GM23248 (cell line): ENCODE data around the gene HIVEP3. TPM values are rescaled to one million over a fixed set of nuclear protein-coding genes. Genes with fewer than 3 reads are reported as not detected.

Experiments
- DNase-seq: peaks from one replicate; pipeline ENCODE4 v3.0.0-alpha.2; 2015
- H2AFZ ChIP-seq: fragments of 200-600 bp; sonication (generic); 2 replicates; pipeline ENCODE4 v1.6.1; 2016; ENCODE audit warnings: antibody characterized with exemption
- H3F3A ChIP-seq: fragments of 200-600 bp; sonication (generic); 2 replicates; pipeline ENCODE4 v1.6.1; 2016; ENCODE audit warnings: mild to moderate bottlenecking, antibody characterized with exemption, mixed run types; ENCODE audit not compliant: insufficient read depth
- H3K27ac ChIP-seq: fragments of 200-600 bp; sonication (generic); 2 replicates; pipeline ENCODE4 v1.5.1; 2016; ENCODE audit warnings: mild to moderate bottlenecking
- H3K27me3 ChIP-seq: fragments of 200-600 bp; sonication (generic); replicated peaks from 2 replicates; pipeline ENCODE4 v1.6.1; 2016; ENCODE audit warnings: mild to moderate bottlenecking; ENCODE audit not compliant: insufficient read depth
- H3K36me3 ChIP-seq: fragments of 200-600 bp; sonication (generic); 2 replicates; pipeline ENCODE4 v1.6.1; 2016; ENCODE audit warnings: low read depth, mild to moderate bottlenecking
- H3K4me1 ChIP-seq: fragments of 200-600 bp; sonication (generic); 2 replicates; pipeline ENCODE4 v1.6.1; 2016; ENCODE audit warnings: mild to moderate bottlenecking; ENCODE audit not compliant: insufficient read depth
- H3K4me2 ChIP-seq: fragments of 200-600 bp; sonication (generic); one replicate; pipeline ENCODE4 v1.6.1; 2016; ENCODE audit warnings: mild to moderate bottlenecking; ENCODE audit not compliant: unreplicated experiment
- H3K4me3 ChIP-seq: fragments of 200-600 bp; sonication (generic); 2 replicates; pipeline ENCODE4 v1.5.1; 2016; ENCODE audit warnings: mild to moderate bottlenecking
- H3K79me2 ChIP-seq: fragments of 200-600 bp; sonication (generic); 2 replicates; pipeline ENCODE4 v1.6.1; 2016; ENCODE audit warnings: mild to moderate bottlenecking; ENCODE audit not compliant: insufficient read depth
- H3K9ac ChIP-seq: fragments of 200-600 bp; sonication (generic); 2 replicates; pipeline ENCODE4 v1.6.1; 2016; ENCODE audit warnings: mild to moderate bottlenecking
- H3K9me2 ChIP-seq: fragments of 200-600 bp; sonication (generic); 2 replicates; pipeline ENCODE4 v1.6.1; 2016; ENCODE audit warnings: mixed run types, mild to moderate bottlenecking, moderate library complexity; ENCODE audit not compliant: insufficient read depth
- H3K9me3 ChIP-seq: fragments of 200-600 bp; sonication (generic); one replicate; pipeline ENCODE4 v1.6.1; 2017; ENCODE audit warnings: low read depth
- H4K20me1 ChIP-seq: fragments of 200-600 bp; sonication (generic); 2 replicates; pipeline ENCODE4 v1.6.0; 2016; ENCODE audit not compliant: insufficient read depth
- EZH2 ChIP-seq: fragments of 200-600 bp; sonication (generic); IDR thresholded peaks from 2 replicates; pipeline ENCODE4 v1.6.1; 2018; ENCODE audit warnings: antibody characterized with exemption, mild to moderate bottlenecking; ENCODE audit not compliant: insufficient read depth, poor library complexity, severe bottlenecking
- EZH2phosphoT487 ChIP-seq: fragments of 200-600 bp; sonication (generic); IDR thresholded peaks from 2 replicates; pipeline ENCODE4 v1.6.1; 2018; ENCODE audit warnings: antibody characterized with exemption, moderate library complexity, mild to moderate bottlenecking, low read depth; ENCODE audit not compliant: insufficient read depth
- WGBS, 2 experiments: methylation state at CpG; one replicate each; pipeline ENCODE4 v1.1.6; 2015 to 2017; ENCODE audit warnings: low lambda C conversion rate in 2 of 2, low coverage in 1 of 2; ENCODE audit errors: missing lambda C conversion rate in 2 of 2; 5-methylcytosine and 5-hydroxymethylcytosine counted together
- in situ Hi-C: fragments of 300-500 bp; cut with MboI; formaldehyde crosslinking; loops from 2 replicates; pipeline ENCODE4 v1.15.0; 2020
- polyA plus RNA-seq: library from polyadenylated mRNA; unstranded; fragments of >200 nt; fragmentation: Nextera tagmentation; extraction: Ambion mirVana; gene quantifications from 2 replicates; pipeline ENCODE4 v1.2.1, GENCODE V29; 2016
- total RNA-seq: library from RNA; depleted of rRNA; stranded (reverse); fragments of >200 nt; shearing (Covaris generic); gene quantifications from 2 replicates; pipeline ENCODE4 v1.2.3, GENCODE V29; 2014

The HIVEP3 gene
- total and polyA plus RNA-seq, 2 experiments from 2014 or later: 1.7 to 7.2 TPM

GRCh38 chr1:41547781-41548560 is 370.8 kb downstream of the HIVEP3 start:
- H2AFZ ChIP-seq: no peak overlapping the region
- no peak overlapping the region for H3K9ac ChIP-seq
- no peaks in the 10 kb centered on the region for H3K9me3 ChIP-seq
- no peak for DNase-seq
- no peaks in the 10 kb centered on the region for H3K27me3 ChIP-seq
- WGBS, 2 experiments: 87 to 89% methylated on average over 7 of the region's 7 CpGs
- peaks cover 7% of the 10 kb centered on the region; the same call in 1 of the 2 replicates for H3K4me1 ChIP-seq
- in situ Hi-C loops: no loop called here
- no peak overlapping the region for H3K27ac ChIP-seq
- H3K4me3 ChIP-seq: no peak overlapping the region
- H3K9me2 ChIP-seq: no peaks in the 10 kb centered on the region
- H4K20me1 ChIP-seq: no peaks in the 10 kb centered on the region
- no peaks in the 10 kb centered on the region for H3K36me3 ChIP-seq
- no peaks in the 10 kb centered on the region for H3K79me2 ChIP-seq
- no peak for TF ChIP-seq EZH2phosphoT487
- TF ChIP-seq EZH2: no peak
- no peak overlapping the region for H3K4me2 ChIP-seq
- no peaks in the 10 kb centered on the region for H3F3A ChIP-seq

- Histone ChIP-seq H4K20me1 (no peaks in the 10 kb centered on the region), H3K9me3 (no peaks in the 10 kb centered on the region), H3K4me2 (no peak overlapping the region), H3K27me3 (no peaks in the 10 kb centered on the region), H3K27ac (no peak overlapping the region), H3K9me2 (no peaks in the 10 kb centered on the region), H3F3A (no peaks in the 10 kb centered on the region), H3K4me3 (no peak overlapping the region), H3K36me3 (no peaks in the 10 kb centered on the region), H3K9ac (no peak overlapping the region), H3K79me2 (no peaks in the 10 kb centered on the region), H2AFZ (no peak overlapping the region), H3K4me1 (peaks cover 7% of the 10 kb centered on the region; the same call in 1 of the 2 replicates)
- TF ChIP-seq EZH2 (no peak), EZH2phosphoT487 (no peak)
- 68 to 82% methylated on average over 6 of the region's 6 CpGs for WGBS, 2 experiments
- in situ Hi-C loops: no loop called here
- DNase-seq: no peak
Measured at GRCh38 chr1:41547336-41547735, 371.4 kb downstream of the HIVEP3 start.

- Histone ChIP-seq H3K27me3 (no peaks in the 10 kb centered on the region), H3K27ac (peak overlapping the region; percentile 20; the same call in 1 of the 2 replicates), H4K20me1 (no peaks in the 10 kb centered on the region), H3K9ac (0 out of 2 replicates have a peak overlapping the region, but pooled peaks have one; percentile 0), H3K9me3 (no peaks in the 10 kb centered on the region), H3K4me3 (no peak overlapping the region), H3K79me2 (no peaks in the 10 kb centered on the region), H3F3A (no peaks in the 10 kb centered on the region), H3K4me1 (peaks cover 7% of the 10 kb centered on the region; the same call in 1 of the 2 replicates), H3K9me2 (no peaks in the 10 kb centered on the region), H2AFZ (no peak overlapping the region), H3K4me2 (no peak overlapping the region), H3K36me3 (no peaks in the 10 kb centered on the region)
- TF ChIP-seq EZH2phosphoT487 (no peak), EZH2 (no peak)
- no peak for DNase-seq
- 34 to 41% methylated on average over 3 of the region's 3 CpGs for WGBS, 2 experiments
- in situ Hi-C loops: no loop called here
Measured at GRCh38 chr1:41546833-41547135, 371.9 kb downstream of the HIVEP3 start.

- Histone ChIP-seq H3K79me2 (no peaks in the 10 kb centered on the region), H3K9ac (0 out of 2 replicates have a peak overlapping the region, but pooled peaks have one; percentile 0), H3K36me3 (no peaks in the 10 kb centered on the region), H3K27me3 (no peaks in the 10 kb centered on the region), H3F3A (no peaks in the 10 kb centered on the region), H3K9me2 (no peaks in the 10 kb centered on the region), H3K4me2 (no peak overlapping the region), H3K9me3 (no peaks in the 10 kb centered on the region), H4K20me1 (no peaks in the 10 kb centered on the region), H3K4me3 (no peak overlapping the region), H3K4me1 (peaks cover 7% of the 10 kb centered on the region; the same call in 1 of the 2 replicates), H3K27ac (peak overlapping the region; percentile 20; the same call in 1 of the 2 replicates), H2AFZ (no peak overlapping the region)
- TF ChIP-seq EZH2phosphoT487 (no peak), EZH2 (no peak)
- peak; percentile 71 for DNase-seq
- in situ Hi-C loops: no loop called here
- WGBS, 2 experiments: 66 to 78% methylated on average over 8 of the region's 8 CpGs
Measured at GRCh38 chr1:41545996-41546832, 372.5 kb downstream of the HIVEP3 start.
